Measurements from ENCODE around the gene THSD7B. TPM values are rescaled to one million over a fixed set of nuclear protein-coding genes. Genes with fewer than 3 reads are reported as not detected.

THSD7B gene
- total and polyA plus RNA-seq, 10 of the 15 experiments (the other 5 are each of a cell fraction or from before 2014, with no cell fraction given): 0.03 to 0.56 (median 0.28) TPM

GRCh38 chr2:137287913-137288639 lies 522.7 kb downstream of the THSD7B start:
- Histone ChIP-seq H3K4me2 (ENCODE audit: control insufficient read depth, insufficient read depth) (no peak overlapping the region), H2AFZ (ENCODE audit: control insufficient read depth, low read depth, low read length) (peak overlapping the region; percentile 23), H3K79me2 (ENCODE audit: control insufficient read depth, insufficient read depth, low read length) (no peaks in the 10 kb centered on the region), H3K4me1 (ENCODE audit: control insufficient read depth, insufficient read depth, low read length) (no peaks in the 10 kb centered on the region), H3K36me3 (ENCODE audit: control insufficient read depth in 2 of 2, insufficient read depth in 2 of 2, low read length in 1 of 2) (no peaks in the 10 kb centered on the region), H3K4me3 (no peak overlapping the region), H4K20me1 (ENCODE audit: control insufficient read depth, insufficient read depth) (no peaks in the 10 kb centered on the region), H3K27ac (ENCODE audit: control insufficient read depth, insufficient read depth) (no peak overlapping the region; the same call in 1 of the 2 replicates), H3K27me3 (replicated peaks in 1 of 2; ENCODE audit: control insufficient read depth in 2 of 2, insufficient read depth in 2 of 2, low read length in 1 of 2) (no peaks in the 10 kb centered on the region), H3K9me3 (replicated peaks; ENCODE audit: control insufficient read depth, insufficient read depth, low read length) (no peaks in the 10 kb centered on the region), H3K9ac (ENCODE audit: control insufficient read depth, insufficient read depth, low read length) (no peak overlapping the region)
- in situ Hi-C loops (cut with MboI): no loop called here
- ChIA-PET POLR2A (no interaction called here), SMC1A (ENCODE audit: uncharacterized antibody, unreplicated experiment) (interaction anchor here (0.6 to 1.0 kb wide), 4 partner anchors 10 to 79 kb away, joined by 3 to 4 read pairs (median 4); no protein-coding TSS in a partner anchor), RAD21 (ENCODE audit: unreplicated experiment) (interaction anchor here (1.0 kb wide), 2 partner anchors 9 to 63 kb away, joined by 3 read pairs; no protein-coding TSS in a partner anchor), CTCF (no interaction called here)
- no peak for TF ChIP-seq ZBED1 (IDR thresholded peaks at IDR 0.05; ENCODE audit: borderline replicate concordance)
- TF ChIP-seq RELB (IDR thresholded peaks at IDR 0.05; ENCODE audit: low read depth): peak; percentile 74
- peak; percentile 77 to 81 for TF ChIP-seq IKZF2 (IDR thresholded peaks at IDR 0.05)
- peak; percentile 70 for TF ChIP-seq MTA2 (IDR thresholded peaks at IDR 0.05; ENCODE audit: low read depth)
- peak; percentile 48; the same call in 1 of the 2 replicates for TF ChIP-seq IKZF1 (conservative IDR thresholded peaks at IDR 0.05)
- TF ChIP-seq SPI1 (IDR thresholded peaks at IDR 0.05; ENCODE audit: borderline replicate concordance, insufficient read depth, low read depth, low read length): peak; percentile 51; the same call in 1 of the 2 replicates
- TF ChIP-seq TAF1 (IDR thresholded peaks at IDR 0.05; ENCODE audit: borderline replicate concordance, low read depth, low read length): no peak
- intact Hi-C loops (cut with micrococcal nuclease; ENCODE audit: unreplicated experiment): no loop called here
- FAIRE-seq (no peak), DNase-seq (ENCODE audit: low read depth, low spot score) (peak; percentile 30), ATAC-seq (peak; percentile 73)
- no TSS peak for BruUV-seq (replicated peaks)
- WGBS (ENCODE audit: insufficient coverage, insufficient replicate concordance, low lambda C conversion rate, missing lambda C conversion rate): 10% methylated on average over 4 of the region's 4 CpGs
